T-helper 2 cell (primary cell): Measurements from ENCODE around the gene HOXA1.
A peak's percentile ranks its signal among the peaks of the same experiment; 100 is the strongest.

ENCODE experiments used
- DNase-seq, 5 experiments: peaks; one replicate each; pipeline versions ENCODE4 v3.0.0 to v3.0.0-alpha.2; 2012 to 2022
- total RNA-seq, 2 donors: gene quantifications; one replicate each; lab custom pipeline; 2026; lab: John Stamatoyannopoulos, UW

HOXA1 gene
- total RNA-seq: 1.2 to 1.5 reads per million in 2 donors

DNA sequence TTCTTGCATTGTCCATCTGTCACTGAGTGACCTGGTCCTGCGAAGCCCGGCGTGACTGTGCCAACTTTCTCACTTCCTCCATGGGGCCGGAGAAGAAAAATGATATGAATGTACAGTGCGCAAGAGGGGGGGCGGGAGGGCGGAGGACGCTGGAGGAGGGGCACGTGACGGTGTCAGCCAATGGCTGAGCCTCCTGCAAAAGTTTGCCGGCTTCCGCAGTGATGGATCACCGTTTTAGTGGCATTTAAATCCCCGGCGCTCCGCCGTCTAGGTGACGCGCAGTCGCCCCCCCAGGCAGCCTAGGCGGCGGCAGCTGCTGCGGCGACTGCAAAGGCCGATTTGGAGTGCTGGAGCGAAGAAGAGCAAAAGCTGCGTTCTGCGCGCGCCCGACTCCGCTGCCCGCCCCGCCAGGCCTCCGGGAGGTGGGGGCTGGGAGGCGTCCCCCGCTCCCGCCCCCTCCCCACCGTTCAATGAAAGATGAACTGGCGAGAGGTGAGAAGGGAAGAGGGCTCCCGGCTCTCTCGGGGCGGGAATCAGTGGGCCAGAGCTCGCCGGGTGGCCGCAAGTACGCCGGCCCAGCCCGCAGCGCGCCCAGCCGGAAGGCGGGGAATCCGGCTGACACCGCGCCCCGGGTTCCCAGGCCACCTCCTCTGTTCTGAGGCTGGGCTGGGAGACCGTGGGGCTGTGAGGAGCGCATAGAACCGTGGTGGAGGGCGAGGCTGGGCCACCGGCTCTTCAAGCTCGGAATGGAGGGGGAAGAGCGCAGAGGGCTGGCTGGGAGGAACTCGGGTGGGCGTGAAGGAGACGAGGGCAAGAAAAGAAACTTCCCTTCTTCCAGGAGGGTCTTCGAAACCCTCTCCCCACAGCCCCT, at the start of gene HOXA1:
Gene HOXA1 (minus strand): TSS at position 104 of the 871 bp plus-strand sequence. CDS start 88 bp downstream, at position 16.
- peak; percentile 51 to 89 (median 70) for DNase-seq

- no peak for DNase-seq
Observed at GRCh38 chr7:27145165-27145913, 49.5 kb upstream of the HOXA1 start.

DNA sequence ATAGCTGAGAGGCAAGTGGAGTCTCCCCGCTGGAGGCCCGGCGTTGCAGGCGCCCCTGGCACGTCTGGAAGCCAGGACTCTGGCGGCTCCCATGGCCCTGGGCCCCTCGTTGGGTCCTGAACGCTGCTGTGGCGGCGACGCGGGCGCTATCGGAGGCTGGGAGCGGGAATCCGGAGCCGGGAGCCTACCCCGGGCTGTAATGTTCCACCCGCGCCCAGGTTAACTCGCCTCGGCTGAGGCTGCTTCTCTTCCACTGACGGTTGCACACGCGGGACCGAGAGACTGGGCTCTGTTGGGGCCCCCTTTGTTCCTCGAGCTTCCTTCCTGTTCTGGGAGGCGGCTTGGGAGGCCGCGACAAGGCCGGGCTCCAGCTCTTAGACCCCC, 49.0 kb upstream of the HOXA1 start:
- no peak for DNase-seq

DNA sequence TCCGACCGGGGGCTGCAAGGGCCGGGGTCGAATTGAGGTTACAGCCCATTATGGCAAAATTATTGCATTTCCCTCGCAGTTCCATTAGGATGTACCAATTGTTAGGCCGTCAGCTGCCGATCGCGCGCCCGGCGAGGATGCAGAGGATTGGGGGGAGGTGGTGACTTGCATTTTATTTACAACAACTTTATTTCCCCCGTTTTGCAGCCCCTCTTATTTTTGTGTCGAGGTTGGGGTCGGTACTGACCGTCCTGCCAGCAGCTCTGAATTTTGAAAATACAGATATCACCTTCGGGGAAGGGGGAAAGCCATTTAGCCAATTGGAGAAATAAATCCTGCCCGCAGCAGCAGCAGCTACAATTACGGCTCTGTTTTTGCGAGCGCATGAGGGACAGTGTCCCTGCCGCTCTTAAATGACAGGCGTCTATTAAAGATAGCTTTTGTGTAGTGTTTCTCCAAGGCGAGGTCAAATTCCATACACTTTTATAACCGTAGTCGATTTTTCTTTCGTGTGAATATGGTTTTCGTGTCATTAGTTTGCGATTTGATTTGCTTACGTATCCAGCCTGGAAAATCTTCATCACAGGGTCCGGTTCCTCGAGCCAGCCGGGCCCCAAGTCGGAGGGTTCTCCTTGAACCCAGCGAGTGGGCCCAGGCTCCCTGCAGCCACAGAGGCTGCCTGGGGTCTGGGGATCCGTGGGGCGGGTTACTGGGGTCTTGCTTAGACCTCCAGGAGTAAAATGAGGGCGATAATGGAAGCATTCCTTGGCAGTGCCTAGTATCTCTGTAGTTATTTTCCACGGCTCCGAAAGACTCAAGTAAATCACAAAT, 48.4 kb upstream of the HOXA1 start:
- no peak for DNase-seq

GRCh38 chr7:27143023-27143949, 47.5 kb upstream of the HOXA1 start, which contains the start of gene HOXA5:
Gene HOXA5, minus strand, starts transcription at chr7:27143681. Its CDS starts 74 bp downstream, at chr7:27143607.
- no peak for DNase-seq

DNA sequence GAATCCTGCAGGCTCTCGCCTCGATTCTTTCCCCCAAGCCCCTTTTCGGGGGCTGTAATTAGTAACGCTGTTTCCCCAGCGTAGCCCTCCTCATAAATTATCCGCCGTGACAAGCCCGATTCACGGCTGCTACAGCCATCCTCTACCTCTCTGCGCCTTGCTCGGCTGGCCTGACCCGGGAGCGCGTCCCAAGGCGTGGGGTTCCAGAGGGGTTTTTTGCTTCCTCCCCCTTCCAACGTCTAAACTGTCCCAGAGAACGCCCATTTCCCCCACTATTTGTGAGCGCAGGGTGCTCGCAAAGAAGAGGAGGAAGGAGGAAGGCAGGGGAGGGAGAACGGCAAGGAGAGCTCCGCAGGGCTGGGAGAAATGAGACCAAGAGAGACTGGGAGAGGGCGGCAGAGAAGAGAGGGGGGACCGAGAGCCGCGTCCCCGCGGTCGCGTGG, 46.8 kb upstream of the HOXA1 start:
- DNase-seq: no peak

- no peak for DNase-seq
Observed at GRCh38 chr7:27141923-27142579, 46.3 kb upstream of the HOXA1 start.

DNA sequence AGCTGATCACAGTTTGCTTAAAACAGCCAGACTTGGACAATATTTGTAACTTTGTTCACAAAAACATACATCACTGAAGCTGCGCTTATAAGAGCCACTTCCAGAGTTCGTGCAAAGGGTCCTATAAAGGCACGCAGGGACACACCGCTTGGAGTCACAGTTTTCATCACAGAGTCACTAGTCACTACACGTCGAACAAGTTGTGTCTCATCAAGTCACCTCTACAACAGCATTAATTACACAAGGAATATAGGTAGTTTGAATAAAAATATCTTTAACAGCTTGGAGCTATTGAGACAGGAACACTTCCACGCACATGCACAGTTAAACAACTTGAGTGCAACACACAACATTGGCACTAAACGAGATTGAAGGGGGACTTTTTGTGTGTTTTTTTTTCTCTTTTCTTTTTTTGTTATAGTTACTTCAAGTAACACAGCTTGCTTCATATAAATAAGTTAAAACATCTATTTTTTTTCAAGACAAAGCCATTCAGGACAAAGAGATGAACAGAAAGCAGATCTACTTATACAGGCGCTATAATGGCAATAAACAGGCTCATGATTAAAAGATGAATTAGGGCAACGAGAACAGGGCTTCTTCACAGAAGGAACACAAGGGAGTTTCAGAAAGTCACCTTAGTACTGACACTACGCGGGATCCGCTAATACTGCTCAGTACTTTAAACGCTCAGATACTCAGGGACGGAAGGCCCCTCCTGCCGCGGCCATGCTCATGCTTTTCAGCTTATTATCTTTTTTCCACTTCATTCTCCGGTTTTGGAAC, 45.5 kb upstream of the HOXA1 start:
- DNase-seq: no peak

DNA sequence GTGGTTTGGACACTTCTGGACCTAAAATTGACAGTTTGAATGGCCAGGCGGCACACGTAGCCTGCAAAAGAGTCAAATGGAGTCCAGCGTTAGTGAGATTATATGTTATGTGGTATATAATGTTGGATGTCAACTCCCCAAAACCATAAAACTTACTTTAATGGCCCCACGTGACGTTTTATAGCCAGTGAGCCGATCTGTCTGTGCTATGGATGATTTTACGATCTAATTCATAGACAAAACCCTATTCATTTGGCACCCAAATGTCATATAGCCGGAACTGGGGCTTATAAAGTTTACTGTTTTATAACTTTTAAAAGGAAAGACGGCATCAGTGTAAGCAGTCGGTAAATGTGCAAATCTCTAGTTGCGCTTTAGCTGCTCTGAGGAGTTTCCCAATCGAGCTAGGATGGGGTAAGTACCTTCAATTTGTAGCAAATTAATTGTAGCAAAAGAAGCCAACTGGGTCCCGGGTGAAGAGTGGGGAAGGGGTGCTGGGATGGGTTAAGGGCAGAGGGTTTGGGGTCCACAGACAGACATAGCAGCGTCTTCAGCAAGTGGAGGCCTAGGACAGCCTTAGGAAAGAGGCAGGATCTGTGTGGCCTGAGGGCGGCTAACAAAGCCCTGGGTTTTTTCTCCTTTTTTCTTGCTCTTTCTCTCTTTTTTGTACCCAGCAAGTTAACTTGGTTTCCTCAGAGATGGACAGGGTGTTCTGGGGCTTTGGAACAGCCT, 44.5 kb upstream of the HOXA1 start:
- DNase-seq: no peak

GRCh38 chr7:27139334-27140125, 43.7 kb upstream of the HOXA1 start:
- no peak for DNase-seq

DNA sequence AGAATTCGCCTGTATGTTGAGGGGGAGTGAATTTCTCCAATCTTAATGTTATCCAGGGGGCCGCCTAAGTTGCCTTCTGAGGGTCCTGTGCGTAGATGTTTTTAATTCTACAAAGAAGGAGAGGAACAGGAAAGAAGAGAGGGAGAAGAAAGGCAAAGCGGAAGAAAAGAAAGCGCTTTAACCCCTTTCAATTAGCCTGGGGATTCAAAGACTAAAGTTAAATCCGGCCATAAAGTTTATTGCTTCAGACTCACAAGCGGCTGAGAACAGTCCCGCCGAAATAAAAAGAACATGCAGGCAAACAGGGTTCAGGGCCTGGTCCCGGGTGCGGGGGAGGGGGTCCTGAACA, 43.2 kb upstream of the HOXA1 start:
- DNase-seq: no peak

DNA sequence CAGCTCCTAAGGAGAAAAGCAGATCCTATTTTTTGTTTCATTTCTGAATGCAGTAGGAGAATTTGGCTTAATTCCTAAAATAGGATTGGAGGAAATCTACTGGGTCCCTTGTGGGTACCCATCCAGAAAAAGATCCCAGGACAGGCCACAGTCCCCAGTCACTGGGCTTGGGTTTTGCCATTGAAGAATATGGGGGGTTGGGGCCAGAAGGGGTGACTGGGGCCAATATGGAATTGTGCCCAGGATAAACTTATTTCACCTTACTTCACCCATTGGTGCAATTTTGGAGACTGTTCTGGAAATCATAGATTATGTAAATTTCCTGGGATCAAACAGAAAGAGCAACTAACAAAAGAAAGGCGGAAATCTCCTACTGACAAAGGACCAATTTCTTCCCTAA, 42.7 kb upstream of the HOXA1 start:
- DNase-seq: no peak

DNA sequence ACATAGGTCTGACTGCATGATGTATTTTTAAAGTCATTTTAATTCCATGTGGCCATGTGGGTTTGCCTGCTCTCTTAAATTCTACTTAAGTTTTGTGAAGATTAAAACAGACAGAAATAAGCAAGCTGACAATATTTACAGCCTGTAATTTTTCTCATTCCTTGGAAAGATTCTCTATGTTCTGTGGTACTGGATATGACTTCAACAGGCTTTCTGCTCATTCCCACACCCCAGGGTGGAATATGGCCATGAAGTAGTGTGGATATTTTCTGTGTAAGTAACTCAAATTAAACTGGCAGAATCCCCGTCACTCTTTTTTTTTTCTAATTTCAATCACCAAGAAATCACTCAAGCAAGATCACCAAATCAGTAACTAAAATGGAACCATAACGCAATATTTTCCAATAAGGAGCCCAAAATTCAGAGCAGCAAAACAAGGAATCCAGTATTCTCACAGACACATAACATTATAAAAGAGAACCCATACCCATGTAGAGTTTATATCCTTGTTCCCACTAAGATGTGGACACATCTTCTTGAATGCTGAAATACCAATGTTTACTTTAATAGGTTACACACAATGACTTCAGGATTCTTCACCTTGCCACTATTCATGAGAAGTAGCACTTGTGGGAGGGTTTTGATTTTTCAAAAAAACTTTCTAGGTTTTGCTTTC, 42.0 kb upstream of the HOXA1 start:
- no peak for DNase-seq

GRCh38 chr7:27134392-27134791, 38.6 kb upstream of the HOXA1 start:
- peak in 1 of 5 experiments; percentile 53 for DNase-seq

- no peak for DNase-seq
Observed at GRCh38 chr7:27133409-27134231, 37.8 kb upstream of the HOXA1 start.

DNA sequence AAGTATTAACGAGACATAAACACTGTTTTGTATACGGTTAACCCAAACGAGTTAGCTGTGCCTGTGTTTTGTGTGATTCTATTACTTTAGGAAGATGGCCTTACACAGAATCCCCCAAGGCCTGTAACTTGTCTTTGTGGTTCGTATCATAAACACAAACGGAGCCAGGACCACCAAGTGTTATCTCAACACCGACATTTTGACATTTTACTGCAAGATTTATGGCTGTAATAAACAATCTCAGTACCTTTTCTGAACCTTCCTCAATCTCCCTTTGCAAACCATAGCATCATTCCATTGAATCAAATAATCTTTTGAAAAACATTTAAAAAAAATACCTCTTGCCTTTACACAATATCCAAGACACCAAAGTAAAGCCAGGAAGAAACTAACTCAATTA, 37.2 kb upstream of the HOXA1 start:
- DNase-seq: no peak

DNA sequence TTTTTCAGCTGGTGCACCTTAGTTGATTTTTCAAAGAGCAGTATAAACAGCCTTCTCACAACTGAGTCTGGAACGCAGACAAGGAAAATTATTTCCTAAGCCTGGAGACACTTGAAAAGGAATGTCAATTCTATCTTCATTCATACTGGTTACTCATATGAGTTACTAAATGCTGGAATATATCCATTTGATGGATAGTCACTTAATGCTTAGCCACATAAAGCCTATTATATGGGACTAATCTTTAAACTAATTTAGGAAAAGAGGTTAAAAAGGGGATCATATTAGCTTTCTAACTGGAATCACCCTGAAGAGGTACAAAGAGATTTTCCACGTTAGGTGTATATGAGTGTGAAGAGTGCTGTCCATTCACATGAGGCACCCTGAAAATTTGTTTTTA, 36.4 kb upstream of the HOXA1 start:
- no peak for DNase-seq
